HG03135 (cell line): ENCODE data around the gene DDX43.
A peak's percentile ranks its signal among the peaks of the same experiment; 100 is the strongest.
"Not testable (repeated sequence)": the region's sequence is repeated elsewhere in the genome, so short reads cannot be mapped to it uniquely, and the experiment has no call there.

Source experiments
- ATAC-seq: cut with Tn5 transposase; IDR thresholded peaks from one replicate; pipeline ENCODE4 v1.9.1; 2021; ENCODE audit warnings: mild to moderate bottlenecking, moderate library complexity; ENCODE audit not compliant: unreplicated experiment

Gene DDX43

GRCh38 chr6:73388800-73389512, 5.7 kb upstream of the DDX43 start:
- peak; percentile 82 for ATAC-seq

DNA sequence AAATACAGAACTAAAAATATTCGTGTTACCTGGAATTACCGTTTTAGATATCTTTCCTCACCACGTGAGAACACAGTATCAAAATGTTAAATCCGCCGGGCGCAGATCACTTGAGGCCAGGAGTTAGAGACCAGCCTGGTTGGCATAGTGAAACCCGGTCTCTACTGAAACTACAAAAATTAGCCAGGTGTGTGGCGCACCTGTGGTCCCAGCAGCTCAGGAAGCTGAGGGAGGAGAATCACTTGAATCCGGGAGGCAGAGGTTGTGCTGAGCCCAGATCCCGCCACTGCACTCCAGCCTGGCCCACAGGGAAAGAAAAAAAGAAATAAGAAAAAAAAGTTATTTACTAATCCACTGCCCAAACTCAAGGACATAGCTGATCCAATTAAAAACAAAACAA, 4.8 kb upstream of the DDX43 start:
- no peak for ATAC-seq

GRCh38 chr6:73391675-73392074, 3.0 kb upstream of the DDX43 start:
- no peak for ATAC-seq

DNA sequence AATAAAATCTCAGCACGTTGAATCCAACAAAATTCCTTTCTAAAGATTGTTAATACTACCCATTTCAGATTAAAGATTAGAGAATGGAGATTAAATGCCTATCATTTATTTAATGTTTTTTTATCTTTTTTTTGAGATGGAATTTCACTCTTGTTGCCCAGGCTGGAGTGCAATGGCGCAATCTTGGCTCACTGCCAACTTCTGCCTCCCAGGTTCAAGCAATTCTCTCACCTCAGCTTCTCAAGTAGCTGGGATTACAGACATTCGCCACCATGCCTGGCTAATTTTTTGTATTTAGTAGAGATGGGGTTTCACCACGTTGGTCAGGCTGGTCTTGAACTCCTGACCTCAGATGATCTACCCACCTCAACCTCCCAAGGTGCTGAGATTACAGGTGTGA, 2.4 kb upstream of the DDX43 start:
- ATAC-seq, result not testable (repeated sequence)

GRCh38 chr6:73393278-73393677, 1.4 kb upstream of the DDX43 start:
- no peak for ATAC-seq

DNA sequence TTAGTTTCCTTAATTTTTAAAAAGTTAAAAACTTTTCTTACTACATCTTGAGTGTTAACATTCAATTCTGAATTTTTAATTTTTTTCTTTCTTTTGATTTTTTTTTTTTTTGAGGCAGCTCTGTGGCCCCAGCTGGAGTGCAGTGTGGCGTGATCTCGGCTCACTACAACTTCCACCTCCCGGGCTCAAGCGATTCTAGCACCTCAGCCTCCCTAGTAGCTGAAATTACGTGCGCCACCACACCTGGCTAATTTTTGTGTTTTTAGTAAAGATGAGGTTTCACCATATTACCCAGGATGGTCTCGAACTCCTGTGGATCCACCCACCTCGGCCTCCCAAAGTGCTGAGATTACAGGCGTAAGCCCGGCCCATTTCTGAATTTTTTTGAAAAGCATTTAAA, 1.2 kb downstream of the DDX43 start:
- no peak for ATAC-seq

DNA sequence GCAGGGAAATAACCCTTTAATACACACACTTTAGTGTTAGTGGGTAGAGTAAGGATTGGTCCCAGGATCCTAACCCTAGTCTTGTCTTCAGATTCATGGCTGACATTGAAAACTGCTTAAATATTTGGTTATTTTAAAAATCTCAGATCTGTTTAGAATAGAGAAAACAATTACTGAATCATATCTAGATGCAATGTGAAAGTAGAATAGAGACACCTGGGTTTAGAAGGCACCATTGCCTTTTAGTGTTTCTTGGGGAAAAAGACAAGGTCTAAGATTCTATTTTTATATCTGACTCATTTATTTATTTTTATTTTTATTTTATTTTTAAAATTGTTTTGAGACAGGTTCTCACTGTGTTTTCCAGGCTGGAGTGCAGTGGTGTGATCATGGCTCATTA, 6.0 kb downstream of the DDX43 start:
- ATAC-seq, result no peak

DNA sequence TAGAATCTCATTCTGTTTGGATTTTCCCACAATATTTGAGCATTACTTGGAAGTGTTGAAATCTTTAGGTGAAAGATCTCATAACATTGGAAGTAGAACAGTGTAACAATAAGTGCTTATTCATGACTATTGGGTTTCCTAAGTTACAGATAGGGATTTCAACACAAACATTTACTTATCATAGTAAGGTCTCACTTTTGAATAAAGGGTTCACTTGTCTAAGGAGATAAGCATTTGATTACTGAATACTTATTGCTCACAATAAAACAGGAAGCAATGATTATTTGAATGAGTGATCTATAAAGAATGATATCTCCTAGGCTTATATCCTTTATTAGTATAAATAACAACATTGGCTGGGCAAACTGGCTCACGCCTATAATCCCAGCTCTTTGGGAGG, 14.8 kb downstream of the DDX43 start:
- ATAC-seq, result no peak

GRCh38 chr6:73413102-73413501, 18.5 kb downstream of the DDX43 start:
- ATAC-seq, result no peak

DNA sequence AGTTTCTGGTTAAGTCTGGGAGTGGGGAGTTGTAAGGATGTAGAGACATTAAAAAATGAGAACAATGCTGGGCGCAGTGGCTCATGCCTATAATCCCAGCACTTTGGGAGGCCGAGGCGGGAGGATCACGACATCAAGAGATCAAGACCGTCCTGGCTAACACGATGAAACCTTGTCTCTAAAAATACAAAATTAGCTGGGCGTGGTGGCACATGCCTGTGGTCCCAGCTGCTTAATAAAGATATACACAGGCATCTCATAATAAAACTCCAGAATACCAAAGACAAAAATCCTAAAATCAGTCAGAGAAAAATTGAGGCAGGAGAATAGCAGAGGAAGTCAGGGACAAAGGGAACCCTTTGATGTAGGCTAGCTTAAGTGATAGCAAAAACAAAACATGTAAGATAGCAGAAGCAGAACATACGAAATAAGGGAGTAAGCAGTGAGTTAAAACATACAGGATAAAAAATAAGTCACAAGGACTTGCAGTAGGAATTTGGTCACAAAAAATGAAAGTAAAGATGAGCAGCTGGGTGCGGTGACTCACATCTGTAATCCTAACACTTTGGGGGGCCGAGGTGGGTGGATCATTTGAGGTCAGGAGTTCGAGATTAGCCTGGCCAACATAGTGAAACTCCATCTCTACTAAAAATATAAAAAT, 23.6 kb downstream of the DDX43 start:
- ATAC-seq, result no peak

GRCh38 chr6:73421534-73421933, 26.9 kb downstream of the DDX43 start:
- no peak for ATAC-seq

DNA sequence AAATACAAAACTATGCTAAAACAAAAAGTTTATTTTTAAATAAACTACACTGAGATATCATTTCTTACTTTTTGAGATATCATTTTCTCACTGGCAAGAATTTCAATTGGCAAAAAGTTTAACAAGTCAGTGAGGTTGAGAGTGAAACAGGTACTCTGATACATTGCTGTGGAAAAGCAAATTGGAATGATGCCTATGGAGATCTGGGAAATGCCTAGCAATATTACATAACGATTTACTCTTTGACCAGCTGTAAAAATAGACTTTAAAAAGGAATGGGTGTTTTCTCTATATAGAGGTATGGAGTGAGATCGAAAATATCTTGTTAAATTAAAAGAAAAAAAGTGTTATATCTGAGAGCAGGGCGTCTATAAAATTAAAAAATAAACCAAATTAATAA, 40.6 kb downstream of the DDX43 start:
- ATAC-seq, result no peak

DNA sequence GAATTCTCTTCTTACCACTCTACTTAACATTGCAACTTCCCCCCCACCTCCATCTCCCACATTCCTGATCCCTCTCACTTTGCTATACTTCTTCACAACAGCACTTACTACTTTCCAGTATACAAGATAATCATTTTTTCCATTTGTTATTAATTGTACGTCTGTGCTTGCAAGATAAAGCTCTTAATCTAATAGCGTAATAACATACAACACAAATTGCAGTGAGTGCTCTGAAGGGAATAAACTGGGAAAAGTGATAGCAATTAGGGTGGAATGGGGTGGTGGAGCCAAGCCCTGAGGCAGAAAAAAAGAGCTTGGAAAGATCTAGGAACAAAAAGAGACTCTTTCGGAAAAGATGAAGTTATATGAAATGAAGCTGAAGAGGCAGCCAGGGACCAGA, 48.9 kb downstream of the DDX43 start:
- no peak for ATAC-seq

DNA sequence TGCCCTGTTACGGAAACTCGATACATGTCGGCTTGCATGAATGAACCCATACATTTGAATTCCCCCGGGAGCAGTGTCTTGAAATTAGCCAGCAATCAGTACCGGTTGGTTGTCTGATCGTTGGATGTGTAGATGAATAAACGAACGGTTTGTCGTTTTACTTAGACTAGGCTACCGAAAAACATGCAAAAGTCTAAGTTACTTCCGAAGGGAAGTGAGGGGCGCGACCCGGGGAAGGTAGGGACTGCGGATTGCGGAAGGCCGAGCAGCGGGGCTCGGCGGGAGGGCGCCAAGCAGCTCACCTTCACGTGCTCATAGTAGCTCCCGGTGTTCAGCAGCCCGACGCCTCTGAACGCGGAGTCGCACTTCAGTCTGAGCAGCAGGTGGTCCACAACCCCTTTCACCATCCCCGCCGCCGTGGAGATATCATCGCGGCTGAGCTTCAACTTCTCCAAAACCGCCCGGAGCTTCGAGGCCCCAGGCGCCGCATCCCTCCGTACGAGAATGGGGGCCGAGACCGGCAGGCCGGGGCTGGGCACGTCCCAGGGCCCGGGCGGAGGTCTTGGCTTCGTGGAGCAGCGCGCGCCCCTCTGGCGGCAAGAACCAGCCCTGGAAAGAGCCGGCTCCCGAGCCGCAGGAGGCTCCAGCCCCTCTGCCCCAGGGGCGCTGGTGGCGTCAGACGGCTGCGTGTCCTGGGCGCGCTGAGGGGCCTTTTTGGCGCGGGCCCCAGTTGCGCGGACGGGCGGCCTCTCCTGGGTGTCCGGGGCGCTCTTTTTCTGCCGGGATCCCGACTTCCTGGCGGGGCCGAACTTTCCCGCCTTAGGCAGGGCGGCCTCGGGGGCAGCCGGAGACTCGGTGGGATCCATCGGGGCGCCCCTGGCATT, 56.8 kb downstream of the DDX43 start:
- peak; percentile 54 for ATAC-seq

GRCh38 chr6:73452107-73452461, 57.5 kb downstream of the DDX43 start, which contains the start of gene CGAS:
Gene CGAS (minus strand): TSS chr6:73452297. CDS start chr6:73452181, 116 bp downstream.
- peak; percentile 67 for ATAC-seq

DNA sequence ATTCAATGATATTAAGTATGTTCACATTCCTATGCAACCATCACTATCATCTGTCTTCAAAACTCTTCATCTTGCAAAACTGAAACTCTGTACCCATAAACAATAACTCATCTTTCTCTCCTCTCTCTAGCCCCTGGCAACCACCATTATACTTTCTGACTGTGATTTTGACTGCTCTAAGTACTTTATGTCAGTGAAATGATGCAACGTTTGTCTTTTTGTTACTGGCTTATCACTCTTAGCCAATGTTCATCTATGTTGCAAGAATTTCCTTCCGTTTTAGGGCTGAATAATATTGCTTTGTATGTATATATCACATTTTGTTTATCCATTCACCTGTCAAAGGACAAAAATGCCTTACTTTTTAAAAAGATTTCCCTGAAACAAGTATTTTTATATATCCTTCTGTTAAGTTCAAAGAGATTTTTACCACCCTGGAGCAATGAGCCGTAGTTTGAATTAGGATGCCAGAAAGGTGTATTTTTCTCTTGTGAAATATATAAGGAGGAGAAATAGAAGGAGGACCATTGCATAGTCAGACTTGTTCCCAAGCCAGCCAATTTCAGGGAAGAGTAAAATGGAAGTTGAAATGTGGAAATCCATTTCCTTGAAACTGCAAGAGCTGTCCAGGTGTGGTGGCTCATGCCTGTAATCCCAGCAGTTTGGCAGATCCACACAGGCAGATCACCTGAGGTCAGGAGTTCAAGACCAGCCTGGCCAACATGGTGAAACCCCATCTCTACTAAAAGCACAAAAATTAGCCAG, 61.4 kb downstream of the DDX43 start:
- ATAC-seq, result no peak

DNA sequence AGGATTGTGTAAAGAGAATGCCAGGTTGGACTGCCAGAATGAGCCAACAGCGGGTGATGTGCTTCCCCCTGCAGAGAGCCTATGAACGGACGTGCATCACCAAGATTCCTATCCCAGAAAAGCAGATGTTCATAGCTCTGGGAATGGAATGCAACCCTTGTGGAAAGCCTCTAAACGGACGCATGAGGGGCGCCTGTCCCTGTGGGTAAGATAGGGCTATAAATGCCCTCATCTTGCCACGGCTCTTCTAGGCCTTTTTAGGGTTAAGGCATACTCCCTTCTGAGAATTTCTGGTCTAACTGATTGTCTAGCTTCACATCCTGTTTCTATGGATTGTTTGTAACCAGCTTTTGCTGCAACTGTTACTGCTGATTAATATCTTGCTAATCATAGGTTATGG, 64.8 kb downstream of the DDX43 start:
- not testable (repeated sequence) for ATAC-seq

DNA sequence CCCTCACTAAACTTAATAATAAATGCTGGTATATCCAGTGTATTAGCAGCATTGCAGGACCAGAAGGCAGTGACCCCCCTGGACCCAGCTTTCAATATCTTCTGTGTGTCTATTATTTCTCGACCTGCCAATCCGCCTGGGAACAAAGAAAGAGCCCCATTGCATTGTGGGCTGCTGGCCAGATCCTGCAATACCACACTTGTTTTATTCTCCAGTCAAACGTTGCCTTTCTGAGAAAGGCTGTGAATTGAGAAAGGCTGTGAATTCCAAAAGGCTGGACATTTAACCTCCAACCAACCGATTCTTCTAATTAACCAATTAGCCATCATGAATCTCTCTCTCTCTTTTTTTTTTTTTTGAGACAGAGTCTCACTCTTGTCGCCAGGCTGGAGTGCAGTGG, 65.4 kb downstream of the DDX43 start:
- no peak for ATAC-seq

- ATAC-seq, result peak; percentile 96
These were observed 67.1 kb downstream of the DDX43 start, which contains the start of gene MTO1 for GRCh38 chr6:73461537-73462350. Gene MTO1 (plus strand): TSS chr6:73461737. CDS start chr6:73461855, 118 bp downstream.
